H9 (cell line): ENCODE data around the gene YJU2. TPM values are rescaled to one million over a fixed set of nuclear protein-coding genes. Genes with fewer than 3 reads are reported as not detected.

Experiments
- DNase-seq: peaks from one replicate; pipeline ENCODE4 v3.0.0-alpha.2; 2017
- H2AFZ ChIP-seq: one replicate; pipeline ENCODE4 v1.6.1; 2013; ENCODE audit warnings: mild to moderate bottlenecking, low read length, control low read depth, moderate library complexity
- H2AK5ac ChIP-seq: 2 replicates; pipeline ENCODE4 v1.6.1; 2013; ENCODE audit warnings: low read length, control low read depth, mixed read lengths; ENCODE audit not compliant: insufficient read length
- H2BK120ac ChIP-seq: one replicate; pipeline ENCODE4 v1.6.1; 2013; ENCODE audit warnings: low read depth, mild to moderate bottlenecking, low read length, control low read depth, inconsistent platforms; ENCODE audit not compliant: poor library complexity, severe bottlenecking
- H2BK12ac ChIP-seq: 2 replicates; pipeline ENCODE4 v1.6.1; 2013; ENCODE audit warnings: low read length, control low read depth, mixed read lengths, low read depth; ENCODE audit not compliant: insufficient read length
- H2BK15ac ChIP-seq: 2 replicates; pipeline ENCODE4 v1.6.1; 2013; ENCODE audit warnings: low read depth, low read length, control low read depth
- H2BK20ac ChIP-seq: one replicate; pipeline ENCODE4 v1.6.1; 2013; ENCODE audit warnings: low read depth, mild to moderate bottlenecking, low read length, control low read depth, inconsistent platforms; ENCODE audit not compliant: poor library complexity, severe bottlenecking
- H2BK5ac ChIP-seq: 2 replicates; pipeline ENCODE4 v1.6.1; 2013; ENCODE audit warnings: low read length, control low read depth, mixed read lengths; ENCODE audit not compliant: insufficient read length
- H3K14ac ChIP-seq: 2 replicates; pipeline ENCODE4 v1.6.1; 2013; ENCODE audit warnings: low read length, control low read depth; ENCODE audit not compliant: insufficient read depth
- H3K18ac ChIP-seq: 2 replicates; pipeline ENCODE4 v1.6.1; 2013; ENCODE audit warnings: low read depth, mild to moderate bottlenecking, mixed read lengths, low read length, control low read depth; ENCODE audit not compliant: insufficient read length
- H3K23ac ChIP-seq: 2 replicates; pipeline ENCODE4 v1.6.1; 2013; ENCODE audit warnings: low read length, control low read depth, mixed read lengths, low read depth; ENCODE audit not compliant: insufficient read length
- H3K23me2 ChIP-seq: 2 replicates; pipeline ENCODE4 v1.6.1; 2013; ENCODE audit warnings: low read depth, mild to moderate bottlenecking, mixed read lengths, low read length, control low read depth; ENCODE audit not compliant: insufficient read length, poor library complexity, severe bottlenecking
- H3K27ac ChIP-seq: 2 replicates; pipeline ENCODE4 v1.5.1; 2013; ENCODE audit warnings: low read length, control low read depth, mixed read lengths, low read depth; ENCODE audit not compliant: insufficient read length
- H3K27me3 ChIP-seq: 2 replicates; pipeline ENCODE4 v1.6.1; 2013; ENCODE audit warnings: low read length, control low read depth, inconsistent platforms; ENCODE audit not compliant: insufficient read depth
- H3K4ac ChIP-seq: 2 replicates; pipeline ENCODE4 v1.6.1; 2013; ENCODE audit warnings: low read depth, mild to moderate bottlenecking, control low read depth, inconsistent platforms, low read length, moderate library complexity
- H3K4me1 ChIP-seq: 2 replicates; pipeline ENCODE4 v1.6.1; 2013; ENCODE audit warnings: low read length, control low read depth, inconsistent platforms; ENCODE audit not compliant: insufficient read depth
- H3K4me2 ChIP-seq: 2 replicates; pipeline ENCODE4 v1.6.1; 2013; ENCODE audit warnings: low read length, control low read depth, mixed read lengths; ENCODE audit not compliant: insufficient read length, insufficient read depth
- H3K56ac ChIP-seq: 2 replicates; pipeline ENCODE4 v1.6.1; 2013; ENCODE audit warnings: low read depth, mild to moderate bottlenecking, mixed read lengths, low read length, control low read depth; ENCODE audit not compliant: insufficient read length
- H3K79me1 ChIP-seq: 2 replicates; pipeline ENCODE4 v1.6.1; 2013; ENCODE audit warnings: low read depth, mild to moderate bottlenecking, moderate library complexity, low read length, control low read depth, inconsistent platforms; ENCODE audit not compliant: insufficient read depth, poor library complexity, severe bottlenecking
- H3K79me2 ChIP-seq: 2 replicates; pipeline ENCODE4 v1.6.1; 2013; ENCODE audit warnings: low read length, control low read depth, inconsistent platforms; ENCODE audit not compliant: insufficient read depth
- H3K9ac ChIP-seq: 2 replicates; pipeline ENCODE4 v1.6.1; 2013; ENCODE audit warnings: low read length, control low read depth, mixed read lengths; ENCODE audit not compliant: insufficient read length; ENCODE audit errors: extremely low read depth
- H3K9me3 ChIP-seq: one replicate; pipeline ENCODE4 v1.6.1; 2013; ENCODE audit warnings: low read depth, low read length, inconsistent platforms; ENCODE audit not compliant: control insufficient read depth
- H3T11ph ChIP-seq: one replicate; pipeline ENCODE4 v1.6.1; 2013; ENCODE audit warnings: mild to moderate bottlenecking, low read length, control low read depth, inconsistent platforms
- H4K20me1 ChIP-seq: one replicate; pipeline ENCODE4 v1.6.1; 2013; ENCODE audit not compliant: control insufficient read depth, insufficient read length, insufficient read depth
- H4K5ac ChIP-seq: 2 replicates; pipeline ENCODE4 v1.6.1; 2013; ENCODE audit warnings: low read depth, mild to moderate bottlenecking, mixed read lengths, low read length, control low read depth; ENCODE audit not compliant: insufficient read length
- H4K8ac ChIP-seq: replicated peaks from 2 replicates; pipeline ENCODE4 v1.6.1; 2013; ENCODE audit warnings: low read length, control low read depth, mixed read lengths, low read depth; ENCODE audit not compliant: insufficient read length
- H4K91ac ChIP-seq: 2 replicates; pipeline ENCODE4 v1.6.1; 2013; ENCODE audit warnings: low read depth, mild to moderate bottlenecking, moderate library complexity, mixed read lengths, low read length, control low read depth; ENCODE audit not compliant: insufficient read length
- H3K27ac Mint-ChIP-seq, 3 experiments: 2 replicates in 2 of 3; 3 replicates in 1 of 3; pipeline ENCODE4 v1.8.0; 2020 to 2021; ENCODE audit warnings: mixed read lengths in 3 of 3, mild to moderate bottlenecking in 1 of 3, moderate library complexity in 1 of 3
- H3K27me3 Mint-ChIP-seq: 2 replicates; pipeline ENCODE4 v1.8.0; 2021; ENCODE audit warnings: low read depth, mild to moderate bottlenecking, moderate library complexity, mixed read lengths
- H3K36me3 Mint-ChIP-seq, 3 experiments: 2 replicates in 2 of 3; 3 replicates in 1 of 3; pipeline ENCODE4 v1.8.0; 2020 to 2021; ENCODE audit warnings: low read depth in 3 of 3, mixed read lengths in 3 of 3; ENCODE audit not compliant: insufficient read depth in 1 of 3
- H3K4me1 Mint-ChIP-seq, 2 experiments: 2 replicates each; pipeline ENCODE4 v1.8.0; 2020; ENCODE audit warnings: mixed read lengths in 2 of 2
- H3K4me3 Mint-ChIP-seq, 2 experiments: 2 replicates in 1 of 2; 3 replicates in 1 of 2; pipeline ENCODE4 v1.8.0; 2020 to 2021; ENCODE audit warnings: mild to moderate bottlenecking in 2 of 2, mixed read lengths in 2 of 2, moderate library complexity in 1 of 2
- H3K9me3 Mint-ChIP-seq, 2 experiments: 2 replicates in 1 of 2; 3 replicates in 1 of 2; pipeline ENCODE4 v1.8.0; 2020; ENCODE audit warnings: mild to moderate bottlenecking in 2 of 2, mixed read lengths in 2 of 2, moderate library complexity in 1 of 2
- WGBS: extraction: QIAGEN DNeasy Blood & Tissue Kit; methylation state at CpG from one replicate; pipeline ENCODE4 v1.1.7; 2013; ENCODE audit warnings: missing lambda C conversion rate, low lambda C conversion rate, mixed read lengths; ENCODE audit not compliant: insufficient read length; ENCODE audit errors: extremely low coverage; 5-methylcytosine and 5-hydroxymethylcytosine counted together
- total RNA-seq: library from RNA; stranded (reverse); gene quantifications from 2 replicates; pipeline ENCODE4 v1.2.1, GENCODE V29; 2021
- TF ChIP-seq, protein P1 (sequence below): fragments of 200-600 bp; sonication (generic); conservative IDR thresholded peaks from 3 replicates; pipeline ENCODE4 v1.8.0; 2021; ENCODE audit warnings: antibody characterized with exemption, mild to moderate bottlenecking

Gene YJU2
- total RNA-seq, 1 experiment from 2014 or later = 31.0 TPM

DNA sequence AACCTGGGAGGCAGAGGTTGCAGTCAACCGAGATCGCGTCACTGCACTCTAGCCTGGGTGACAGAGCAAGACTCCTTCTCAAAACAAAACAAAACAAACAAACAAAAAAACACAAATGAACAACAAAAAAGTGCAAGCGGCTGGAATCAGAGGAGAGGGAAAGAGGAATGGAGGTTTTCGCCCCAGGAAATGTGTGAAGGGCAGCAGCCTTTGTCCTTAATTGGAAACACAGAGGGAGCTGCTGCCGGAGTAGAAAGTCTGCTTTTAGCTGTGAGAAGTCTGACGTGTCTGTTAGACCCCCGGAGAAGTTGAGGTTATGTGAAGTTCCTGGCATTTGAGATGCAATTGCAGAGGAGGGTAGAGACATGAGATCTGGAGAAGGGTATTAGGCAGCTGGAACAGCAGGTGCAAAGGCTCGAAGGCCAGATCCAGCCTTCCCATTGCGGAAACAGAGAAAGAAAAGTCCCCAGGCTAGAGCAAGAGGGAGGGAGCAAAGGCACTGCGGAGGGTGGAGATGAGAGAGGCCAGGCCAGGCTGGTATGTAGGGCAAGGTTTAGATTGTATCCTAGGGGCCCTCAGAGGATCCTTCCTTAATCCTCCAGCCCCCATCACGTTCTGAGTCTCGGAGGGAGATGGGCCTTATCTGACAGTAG is 54.8 kb downstream of the YJU2 start:
- Histone ChIP-seq H4K91ac (no peak overlapping the region), H3K9me3 (no peaks in the 10 kb centered on the region), H3K23me2 (no peaks in the 10 kb centered on the region), H3K79me1 (no peaks in the 10 kb centered on the region), H2BK15ac (no peak overlapping the region), H2BK5ac (no peak overlapping the region), H3K4me1 (no peaks in the 10 kb centered on the region), H2BK20ac (no peak overlapping the region), H3K14ac (no peak overlapping the region), H3K56ac (no peak overlapping the region), H2AFZ (peak overlapping the region; percentile 3), H3K23ac (no peak overlapping the region), H3K4ac (no peak overlapping the region), H3K79me2 (no peaks in the 10 kb centered on the region), H2AK5ac (no peak overlapping the region), H4K5ac (no peak overlapping the region), H3K27me3 (no peaks in the 10 kb centered on the region), H3K18ac (no peak overlapping the region), H2BK12ac (no peak overlapping the region), H4K20me1 (no peaks in the 10 kb centered on the region), H3K9ac (no peak overlapping the region), H3T11ph (no peak overlapping the region), H3K27ac (no peak overlapping the region), H3K4me2 (no peak overlapping the region), H4K8ac (no peak overlapping the region), H2BK120ac (no peak overlapping the region)
- no peaks in the 10 kb centered on the region; a peak in 2 of 5 replicates for H3K9me3 Mint-ChIP-seq
- no peak for DNase-seq
- TF ChIP-seq, protein P1, sequence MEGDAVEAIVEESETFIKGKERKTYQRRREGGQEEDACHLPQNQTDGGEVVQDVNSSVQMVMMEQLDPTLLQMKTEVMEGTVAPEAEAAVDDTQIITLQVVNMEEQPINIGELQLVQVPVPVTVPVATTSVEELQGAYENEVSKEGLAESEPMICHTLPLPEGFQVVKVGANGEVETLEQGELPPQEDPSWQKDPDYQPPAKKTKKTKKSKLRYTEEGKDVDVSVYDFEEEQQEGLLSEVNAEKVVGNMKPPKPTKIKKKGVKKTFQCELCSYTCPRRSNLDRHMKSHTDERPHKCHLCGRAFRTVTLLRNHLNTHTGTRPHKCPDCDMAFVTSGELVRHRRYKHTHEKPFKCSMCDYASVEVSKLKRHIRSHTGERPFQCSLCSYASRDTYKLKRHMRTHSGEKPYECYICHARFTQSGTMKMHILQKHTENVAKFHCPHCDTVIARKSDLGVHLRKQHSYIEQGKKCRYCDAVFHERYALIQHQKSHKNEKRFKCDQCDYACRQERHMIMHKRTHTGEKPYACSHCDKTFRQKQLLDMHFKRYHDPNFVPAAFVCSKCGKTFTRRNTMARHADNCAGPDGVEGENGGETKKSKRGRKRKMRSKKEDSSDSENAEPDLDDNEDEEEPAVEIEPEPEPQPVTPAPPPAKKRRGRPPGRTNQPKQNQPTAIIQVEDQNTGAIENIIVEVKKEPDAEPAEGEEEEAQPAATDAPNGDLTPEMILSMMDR = no peak
- H3K27ac Mint-ChIP-seq = peak overlapping the region in 2 of 3 experiments; percentile 65 to 72; a peak in 3 of 7 replicates
- no CpG with 5 or more reads among the region's 13 CpGs for WGBS
- peak overlapping the region in 1 of 2 experiments; percentile 16; a peak in 1 of 5 replicates for H3K4me3 Mint-ChIP-seq
- H3K36me3 Mint-ChIP-seq = peaks cover 5 to 11% (median 7%) of the 10 kb centered on the region in 3 experiments; a peak in 6 of 7 replicates
- peaks cover 10 to 20% of the 10 kb centered on the region in 2 experiments for H3K4me1 Mint-ChIP-seq
- peaks cover 12% of the 10 kb centered on the region for H3K27me3 Mint-ChIP-seq
